Loucy (cell line): ENCODE data around the gene NDUFA3.

ENCODE experiments used
- H2AFZ ChIP-seq: fragments of 200-600 bp; sonication (generic); 2 replicates; pipeline ENCODE4 v1.6.0; 2016; ENCODE audit warnings: antibody characterized with exemption, mild to moderate bottlenecking, low read length, moderate library complexity
- H3F3A ChIP-seq: fragments of 200-600 bp; 2 replicates; pipeline ENCODE4 v1.6.0; 2016; ENCODE audit warnings: antibody characterized with exemption, low read depth, mild to moderate bottlenecking
- H3K27me3 ChIP-seq: fragments of 200-600 bp; sonication (generic); 2 replicates; pipeline ENCODE4 v1.6.1; 2014; ENCODE audit warnings: low read length, mild to moderate bottlenecking; ENCODE audit not compliant: insufficient read depth, poor library complexity, severe bottlenecking
- H3K36me3 ChIP-seq: fragments of 200-600 bp; sonication (generic); 2 replicates; pipeline ENCODE4 v1.6.1; 2016; ENCODE audit warnings: low read length; ENCODE audit not compliant: insufficient read depth
- H3K4me1 ChIP-seq: fragments of 200-600 bp; sonication (generic); 2 replicates; pipeline ENCODE4 v1.5.1; 2014; ENCODE audit warnings: low read length, mild to moderate bottlenecking; ENCODE audit not compliant: insufficient read depth, poor library complexity, severe bottlenecking
- H3K4me2 ChIP-seq: fragments of 200-600 bp; sonication (generic); 2 replicates; pipeline ENCODE4 v1.6.0; 2014; ENCODE audit warnings: antibody characterized with exemption, low read length, low read depth, mild to moderate bottlenecking; ENCODE audit not compliant: poor library complexity, severe bottlenecking
- H3K4me3 ChIP-seq: fragments of 200-600 bp; sonication (generic); 2 replicates; pipeline ENCODE4 v1.5.1; 2014; ENCODE audit warnings: low read length, mild to moderate bottlenecking, mixed read lengths; ENCODE audit not compliant: poor library complexity, severe bottlenecking
- H3K79me2 ChIP-seq: fragments of 200-600 bp; sonication (generic); 2 replicates; pipeline ENCODE4 v1.6.1; 2014; ENCODE audit warnings: low read length; ENCODE audit not compliant: insufficient read depth
- H3K9ac ChIP-seq: fragments of 200-600 bp; sonication (generic); 2 replicates; pipeline ENCODE4 v1.6.0; 2014; ENCODE audit warnings: mild to moderate bottlenecking, low read depth, low read length, moderate library complexity; ENCODE audit not compliant: poor library complexity, severe bottlenecking
- H3K9me2 ChIP-seq: fragments of 200-600 bp; sonication (generic); replicated peaks from 2 replicates; pipeline ENCODE4 v1.6.1; 2016; ENCODE audit warnings: low read depth, low read length, mixed read lengths
- H3K9me3 ChIP-seq: fragments of 200-600 bp; sonication (generic); 2 replicates; pipeline ENCODE4 v1.6.1; 2014; ENCODE audit warnings: mild to moderate bottlenecking, antibody characterized with exemption, low read length, low read depth; ENCODE audit not compliant: insufficient read depth
- H4K20me1 ChIP-seq: fragments of 200-600 bp; sonication (generic); 2 replicates; pipeline ENCODE4 v1.6.0; 2014; ENCODE audit warnings: antibody characterized with exemption, low read length, mild to moderate bottlenecking; ENCODE audit not compliant: insufficient read depth, poor library complexity, severe bottlenecking
- CTCF ChIP-seq: fragments of 200-600 bp; sonication (generic); conservative IDR thresholded peaks from 2 replicates; pipeline ENCODE4 v1.5.1; 2014; ENCODE audit warnings: mild to moderate bottlenecking, antibody characterized with exemption, low read length
- EZH2phosphoT487 ChIP-seq: fragments of 200-600 bp; IDR thresholded peaks from 2 replicates; pipeline ENCODE4 v1.6.1; 2018; ENCODE audit warnings: antibody characterized with exemption, mild to moderate bottlenecking, moderate library complexity, borderline replicate concordance

The NDUFA3 gene

GRCh38 chr19:54123682-54124081, 21.0 kb downstream of the NDUFA3 start:
- Histone ChIP-seq H2AFZ (no peak overlapping the region), H3K9me3 (no peaks in the 10 kb centered on the region), H3K9ac (no peak overlapping the region), H3K4me1 (no peaks in the 10 kb centered on the region), H3F3A (no peaks in the 10 kb centered on the region), H3K9me2 (no peaks in the 10 kb centered on the region), H3K4me3 (no peak overlapping the region), H3K79me2 (no peaks in the 10 kb centered on the region), H3K27me3 (no peaks in the 10 kb centered on the region), H4K20me1 (no peaks in the 10 kb centered on the region), H3K36me3 (peaks cover 48% of the 10 kb centered on the region; the same call in 1 of the 2 replicates), H3K4me2 (no peak overlapping the region)
- no peak for TF ChIP-seq CTCF
- TF ChIP-seq EZH2phosphoT487: no peak

GRCh38 chr19:54124393-54124792, 21.7 kb downstream of the NDUFA3 start:
- no peak overlapping the region for H3K4me2 ChIP-seq
- no peaks in the 10 kb centered on the region for H3K79me2 ChIP-seq
- H3K9me3 ChIP-seq: no peaks in the 10 kb centered on the region
- H4K20me1 ChIP-seq: no peaks in the 10 kb centered on the region
- H3K36me3 ChIP-seq: peaks cover 50% of the 10 kb centered on the region; the same call in 1 of the 2 replicates
- TF ChIP-seq EZH2phosphoT487: no peak
- no peak for TF ChIP-seq CTCF
- H3K9ac ChIP-seq: no peak overlapping the region
- H3K4me1 ChIP-seq: no peaks in the 10 kb centered on the region
- no peaks in the 10 kb centered on the region for H3K27me3 ChIP-seq
- H3K4me3 ChIP-seq: no peak overlapping the region
- H2AFZ ChIP-seq: no peak overlapping the region
- no peaks in the 10 kb centered on the region for H3K9me2 ChIP-seq
- H3F3A ChIP-seq: no peaks in the 10 kb centered on the region

- H2AFZ ChIP-seq: no peak overlapping the region
- no peaks in the 10 kb centered on the region for H3K9me3 ChIP-seq
- H3K27me3 ChIP-seq: no peaks in the 10 kb centered on the region
- TF ChIP-seq CTCF (no peak), EZH2phosphoT487 (no peak)
- no peaks in the 10 kb centered on the region for H3F3A ChIP-seq
- H3K79me2 ChIP-seq: no peaks in the 10 kb centered on the region
- H3K36me3 ChIP-seq: peaks cover 54% of the 10 kb centered on the region; the same call in 1 of the 2 replicates
- H3K9ac ChIP-seq: no peak overlapping the region
- H4K20me1 ChIP-seq: no peaks in the 10 kb centered on the region
- H3K9me2 ChIP-seq: no peaks in the 10 kb centered on the region
- no peak overlapping the region for H3K4me2 ChIP-seq
- H3K4me3 ChIP-seq: no peak overlapping the region
- H3K4me1 ChIP-seq: no peaks in the 10 kb centered on the region
Measured at GRCh38 chr19:54125713-54126112, 23.1 kb downstream of the NDUFA3 start.
